NT2/D1 (cell line): Measurements from ENCODE around the gene CCDC102B.

ENCODE experiments used
- SUZ12 ChIP-seq: IDR thresholded peaks from 2 replicates; pipeline ENCODE4 v1.6.1; 2011; ENCODE audit not compliant: insufficient read length, insufficient read depth; ENCODE audit errors: extremely low read depth
- YY1 ChIP-seq: IDR thresholded peaks from 2 replicates; pipeline ENCODE4 v1.6.1; 2011; ENCODE audit not compliant: insufficient read length, insufficient read depth

DNA sequence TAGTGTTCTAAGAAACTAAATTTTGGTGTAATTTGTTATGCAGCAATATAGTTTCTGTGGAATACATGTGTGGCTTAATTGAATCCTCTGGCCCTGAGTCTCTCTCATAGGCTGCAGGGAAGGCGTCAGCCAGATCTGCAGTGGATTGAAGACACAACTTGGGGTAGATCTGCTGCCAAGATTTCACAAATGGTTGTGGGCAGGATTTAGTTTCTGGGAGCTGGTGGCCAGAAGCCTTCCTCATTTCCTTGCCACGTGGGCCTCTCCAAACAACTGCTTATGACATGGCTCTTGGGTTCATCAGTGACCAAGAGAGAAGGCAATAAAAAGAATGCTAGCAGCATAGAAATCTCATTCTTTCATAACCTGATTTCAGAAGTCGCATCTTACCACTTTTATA is 28.2 kb downstream of the CCDC102B start:
- no peak for TF ChIP-seq YY1
- TF ChIP-seq SUZ12: no peak
